Progenitor cell of endocrine pancreas (in vitro differentiated cells): ENCODE measurements around the gene PDCD1LG2. TPM values are rescaled to one million over a fixed set of nuclear protein-coding genes. Genes with fewer than 3 reads are reported as not detected.

Experiments
- DNase-seq: peaks from one replicate; pipeline ENCODE4 v3.0.0; 2021; ENCODE audit warnings: low spot score; ENCODE audit not compliant: unreplicated experiment
- H3K27ac Mint-ChIP-seq: 2 replicates; pipeline ENCODE4 v1.8.0; 2021; ENCODE audit warnings: mild to moderate bottlenecking, moderate library complexity, mixed read lengths
- H3K27me3 Mint-ChIP-seq: 2 replicates; pipeline ENCODE4 v1.8.0; 2021; ENCODE audit warnings: mixed read lengths
- H3K36me3 Mint-ChIP-seq: 2 replicates; pipeline ENCODE4 v1.8.0; 2022; ENCODE audit warnings: mixed read lengths; ENCODE audit not compliant: insufficient read depth
- H3K4me1 Mint-ChIP-seq: 2 replicates; pipeline ENCODE4 v1.8.0; 2021; ENCODE audit warnings: low read depth, mixed read lengths
- H3K4me3 Mint-ChIP-seq: 2 replicates; pipeline ENCODE4 v1.8.0; 2021; ENCODE audit warnings: low read depth, mild to moderate bottlenecking, moderate library complexity, mixed read lengths
- H3K9me3 Mint-ChIP-seq: 2 replicates; pipeline ENCODE4 v1.8.0; 2021; ENCODE audit warnings: low read depth, mixed read lengths
- CTCF ChIP-seq: fragments of 200-600 bp; sonication (generic); IDR thresholded peaks from one replicate; pipeline ENCODE4 v1.5.0; 2021; ENCODE audit warnings: antibody characterized with exemption, mild to moderate bottlenecking; ENCODE audit not compliant: unreplicated experiment
- total RNA-seq: library from RNA; stranded (reverse); gene quantifications from 2 replicates; pipeline ENCODE4 v1.2.1, GENCODE V29; 2021

Gene PDCD1LG2
- total RNA-seq, 1 donor from 2014 or later = not detected

GRCh38 chr9:5596173-5596572 lies 85.8 kb downstream of the PDCD1LG2 start:
- TF ChIP-seq CTCF = no peak
- DNase-seq = no peak
- Mint-ChIP-seq H3K9me3 (no peaks in the 10 kb centered on the region), H3K27me3 (no peaks in the 10 kb centered on the region), H3K4me3 (no peak overlapping the region), H3K36me3 (no peaks in the 10 kb centered on the region), H3K4me1 (no peaks in the 10 kb centered on the region), H3K27ac (no peak overlapping the region)

GRCh38 chr9:5608298-5609225 lies 98.2 kb downstream of the PDCD1LG2 start:
- Mint-ChIP-seq H3K4me1 (peaks cover 5% of the 10 kb centered on the region), H3K36me3 (peaks cover 2% of the 10 kb centered on the region), H3K9me3 (peaks cover 4% of the 10 kb centered on the region), H3K27ac (no peak overlapping the region), H3K4me3 (no peak overlapping the region), H3K27me3 (no peaks in the 10 kb centered on the region)
- TF ChIP-seq CTCF = no peak
- no peak for DNase-seq

- Mint-ChIP-seq H3K4me3 (no peak overlapping the region), H3K9me3 (peaks cover 4% of the 10 kb centered on the region), H3K27ac (no peak overlapping the region), H3K4me1 (peaks cover 5% of the 10 kb centered on the region), H3K27me3 (no peaks in the 10 kb centered on the region), H3K36me3 (peaks cover 2% of the 10 kb centered on the region)
- DNase-seq = no peak
- no peak for TF ChIP-seq CTCF
Measured at GRCh38 chr9:5609226-5609596, 98.9 kb downstream of the PDCD1LG2 start.

GRCh38 chr9:5610491-5610890 lies 100.2 kb downstream of the PDCD1LG2 start:
- Mint-ChIP-seq H3K27ac (no peak overlapping the region), H3K4me3 (no peak overlapping the region), H3K9me3 (peaks cover 4% of the 10 kb centered on the region), H3K27me3 (no peaks in the 10 kb centered on the region), H3K4me1 (peaks cover 4% of the 10 kb centered on the region), H3K36me3 (peaks cover 2% of the 10 kb centered on the region)
- TF ChIP-seq CTCF = no peak
- no peak for DNase-seq

GRCh38 chr9:5611321-5612184 lies 101.2 kb downstream of the PDCD1LG2 start:
- Mint-ChIP-seq H3K27me3 (no peaks in the 10 kb centered on the region), H3K4me3 (no peak overlapping the region), H3K36me3 (peaks cover 2% of the 10 kb centered on the region), H3K4me1 (peaks cover 4% of the 10 kb centered on the region), H3K9me3 (peaks cover 3% of the 10 kb centered on the region), H3K27ac (no peak overlapping the region)
- no peak for TF ChIP-seq CTCF
- DNase-seq = no peak
